MCF 10A (cell line): ENCODE results near the gene DNM2. TPM values are rescaled to one million over a fixed set of nuclear protein-coding genes. Genes with fewer than 3 reads are reported as not detected.
A peak's percentile ranks its signal among the peaks of the same experiment; 100 is the strongest.

Experiments
- BruUV-seq: library from RNA; stranded (reverse); fragments of 400-500 nt; replicated peaks from 2 replicates; lab custom pipeline; 2021; lab: Mats Ljungman, UMichigan
- CTCF ChIA-PET: fragments of 300-600 bp; sonication (Branson Sonifier 250); formaldehyde crosslinking; extraction: SDS; loops from one replicate; lab custom pipeline; 2021; ENCODE audit warnings: antibody characterized with exemption, inconsistent platforms; lab: Yijun Ruan, JAX
- POLR2A ChIA-PET: fragments of 300-600, 350-650 bp; sonication (Branson Sonifier 250); formaldehyde crosslinking; extraction: SDS; loops from one replicate; lab custom pipeline; 2020; ENCODE audit warnings: antibody characterized with exemption, inconsistent platforms; lab: Yijun Ruan, JAX
- DNase-seq: peaks from one replicate; pipeline ENCODE4 v3.0.0-alpha.2; 2018; ENCODE audit not compliant: unreplicated experiment
- H3K27ac Mint-ChIP-seq: one replicate; pipeline ENCODE4 v1.8.0; 2022; ENCODE audit warnings: mild to moderate bottlenecking, low read depth, mixed read lengths; ENCODE audit not compliant: unreplicated experiment
- H3K27me3 Mint-ChIP-seq: one replicate; pipeline ENCODE4 v1.8.0; 2022; ENCODE audit warnings: mixed read lengths; ENCODE audit not compliant: insufficient read depth, unreplicated experiment
- H3K36me3 Mint-ChIP-seq: one replicate; pipeline ENCODE4 v1.8.0; 2022; ENCODE audit warnings: mild to moderate bottlenecking, moderate library complexity, mixed read lengths; ENCODE audit not compliant: insufficient read depth, unreplicated experiment
- H3K4me1 Mint-ChIP-seq: one replicate; pipeline ENCODE4 v1.8.0; 2022; ENCODE audit warnings: mixed read lengths; ENCODE audit not compliant: insufficient read depth, unreplicated experiment
- H3K4me3 Mint-ChIP-seq: one replicate; pipeline ENCODE4 v1.8.0; 2022; ENCODE audit warnings: mild to moderate bottlenecking, moderate library complexity, mixed read lengths; ENCODE audit not compliant: unreplicated experiment
- H3K9me3 Mint-ChIP-seq: one replicate; pipeline ENCODE4 v1.8.0; 2022; ENCODE audit warnings: mixed read lengths; ENCODE audit not compliant: unreplicated experiment
- CTCF ChIP-seq: fragments of 200-600 bp; IDR thresholded peaks from one replicate; pipeline ENCODE4 v1.8.0; 2022; ENCODE audit warnings: antibody characterized with exemption, mild to moderate bottlenecking; ENCODE audit not compliant: unreplicated experiment
- intact Hi-C: fragments of 100-400 bp; cut with micrococcal nuclease; formaldehyde crosslinking; loops from 2 replicates; pipeline ENCODE4 v1.14.1; 2022
- total RNA-seq: library from RNA; stranded (reverse); gene quantifications from 2 replicates; pipeline ENCODE4 v1.2.3, GENCODE V29; 2022

DNM2 gene
- total RNA-seq, 1 experiment from 2014 or later, result 114 TPM

- Mint-ChIP-seq H3K4me3 (no peak overlapping the region), H3K27me3 (no peaks in the 10 kb centered on the region), H3K9me3 (peaks cover 5% of the 10 kb centered on the region), H3K27ac (no peak overlapping the region), H3K4me1 (peaks cover 8% of the 10 kb centered on the region), H3K36me3 (peaks cover 30% of the 10 kb centered on the region)
- ChIA-PET CTCF (interaction anchor here (0.9 kb wide), 1 partner anchor 31 kb away, joined by 3 read pairs; no protein-coding TSS in a partner anchor), POLR2A (no interaction called here)
- TF ChIP-seq CTCF, result no peak
- DNase-seq, result no peak
- intact Hi-C loops, result no loop called here
- BruUV-seq, result no TSS peak
Measured at GRCh38 chr19:10832939-10833296, 115.0 kb downstream of the DNM2 start.

- Mint-ChIP-seq H3K4me1 (peaks cover 8% of the 10 kb centered on the region), H3K9me3 (peaks cover 12% of the 10 kb centered on the region), H3K4me3 (peak overlapping the region; percentile 95), H3K27me3 (no peaks in the 10 kb centered on the region), H3K27ac (peak overlapping the region; percentile 100), H3K36me3 (peaks cover 26% of the 10 kb centered on the region)
- CTCF ChIA-PET, result interaction anchor here (0.8 to 7.4 kb wide), 9 partner anchors 16 to 254 kb away, joined by 3 to 62 read pairs (median 6); partner anchors contain the start of genes CARM1 and DNM2
- TF ChIP-seq CTCF, result no peak
- peak; percentile 32 for DNase-seq
- TSS peak; percentile 28 for BruUV-seq
- POLR2A ChIA-PET, result interaction anchor here (0.6 to 2.9 kb wide), 19 partner anchors 14 to 1776 kb away, joined by 3 to 29 read pairs (median 5); partner anchors contain the start of genes CARM1, DNM2, LDLR and SMARCA4
- intact Hi-C loops, result no loop called here
Measured at GRCh38 chr19:10835089-10835753, 117.3 kb downstream of the DNM2 start.

- intact Hi-C loops, result loop anchor here (1.0 kb wide), 1 partner anchor 119 kb away; no protein-coding TSS in a partner anchor
- POLR2A ChIA-PET, result interaction anchor here (0.5 to 2.9 kb wide), 25 partner anchors 15 to 1968 kb away, joined by 3 to 29 read pairs (median 4); partner anchors contain the start of genes CARM1, DNM2, ELOF1 and LDLR
- BruUV-seq, result no TSS peak
- DNase-seq, result peak; percentile 100
- Mint-ChIP-seq H3K9me3 (peaks cover 12% of the 10 kb centered on the region), H3K4me1 (peaks cover 8% of the 10 kb centered on the region), H3K27ac (peak within 1 kb of the TSS; percentile 100), H3K27me3 (no peaks in the 10 kb centered on the region), H3K36me3 (peaks cover 20% of the 10 kb centered on the region), H3K4me3 (peak within 1 kb of the TSS; percentile 95)
- TF ChIP-seq CTCF, result no peak
- CTCF ChIA-PET, result interaction anchor here (0.8 to 7.4 kb wide), 12 partner anchors 11 to 255 kb away, joined by 3 to 62 read pairs (median 4); partner anchors contain the start of genes CARM1 and DNM2
Measured at GRCh38 chr19:10835754-10836478, 118.0 kb downstream of the DNM2 start, which contains the start of gene TMED1. TMED1 (minus strand) TSS chr19:10836212; CDS start chr19:10836191, 21 bp downstream.
